ENCODE data around the gene ELFN1.

The ELFN1 gene

GRCh38 chr7:1692515-1693418 lies 22.7 kb downstream of the ELFN1 start:
- DNase-seq (no peak), ATAC-seq (ENCODE audit: insufficient read depth, low read depth) (no peak)
- Histone ChIP-seq H3K4me1 (ENCODE audit: insufficient read depth, low read length) (no peaks in the 10 kb centered on the region), H3K27me3 (ENCODE audit: insufficient read depth, low read length, poor library complexity) (no peaks in the 10 kb centered on the region), H3K9me3 (ENCODE audit: insufficient read depth, low read length, severe bottlenecking) (no peaks in the 10 kb centered on the region), H4K20me1 (ENCODE audit: insufficient read depth, low read length) (peaks cover 37% of the 10 kb centered on the region; the same call in 1 of the 2 replicates), H3K27ac (ENCODE audit: low read length) (no peak overlapping the region), H2AFZ (ENCODE audit: low read depth, low read length) (no peak overlapping the region), H3K36me3 (ENCODE audit: insufficient read depth, low read length) (peaks cover 31% of the 10 kb centered on the region), H3K4me2 (ENCODE audit: insufficient read depth, low read length) (no peak overlapping the region), H3K4me3 (ENCODE audit: low read depth in 1 of 2, low read length in 2 of 2) (no peak overlapping the region), H3K79me2 (ENCODE audit: insufficient read depth, low read length) (peaks cover 8% of the 10 kb centered on the region; the same call in 1 of the 2 replicates), H3K9ac (ENCODE audit: low read depth, low read length) (no peak overlapping the region)
- TF ChIP-seq CTCF (IDR thresholded peaks at IDR 0.05; ENCODE audit: borderline replicate concordance, extremely low read depth, low read length, poor library complexity, severe bottlenecking) = no peak
- no peak for TF ChIP-seq EZH2 (IDR thresholded peaks at IDR 0.05; ENCODE audit: borderline replicate concordance, low read depth, low read length, severe bottlenecking)

- no peaks in the 10 kb centered on the region for H3K9me3 ChIP-seq (ENCODE audit: insufficient read depth, low read length, severe bottlenecking)
- no peak overlapping the region for H3K4me3 ChIP-seq (ENCODE audit: low read depth in 1 of 2, low read length in 2 of 2)
- H3K9ac ChIP-seq (ENCODE audit: low read depth, low read length) = no peak overlapping the region
- H2AFZ ChIP-seq (ENCODE audit: low read depth, low read length) = no peak overlapping the region
- no peaks in the 10 kb centered on the region for H3K4me1 ChIP-seq (ENCODE audit: insufficient read depth, low read length)
- H3K36me3 ChIP-seq (ENCODE audit: insufficient read depth, low read length) = peaks cover 31% of the 10 kb centered on the region
- DNase-seq (no peak), ATAC-seq (ENCODE audit: insufficient read depth, low read depth) (no peak)
- H3K27ac ChIP-seq (ENCODE audit: low read length) = no peak overlapping the region
- H3K27me3 ChIP-seq (ENCODE audit: insufficient read depth, low read length, poor library complexity) = no peaks in the 10 kb centered on the region
- TF ChIP-seq CTCF (IDR thresholded peaks at IDR 0.05; ENCODE audit: borderline replicate concordance, extremely low read depth, low read length, poor library complexity, severe bottlenecking) (no peak), EZH2 (IDR thresholded peaks at IDR 0.05; ENCODE audit: borderline replicate concordance, low read depth, low read length, severe bottlenecking) (no peak)
- peaks cover 8% of the 10 kb centered on the region; the same call in 1 of the 2 replicates for H3K79me2 ChIP-seq (ENCODE audit: insufficient read depth, low read length)
- H4K20me1 ChIP-seq (ENCODE audit: insufficient read depth, low read length) = peaks cover 37% of the 10 kb centered on the region; the same call in 1 of the 2 replicates
- H3K4me2 ChIP-seq (ENCODE audit: insufficient read depth, low read length) = no peak overlapping the region
Measured at GRCh38 chr7:1693419-1693990, 23.4 kb downstream of the ELFN1 start.

GRCh38 chr7:1693991-1694524 lies 24.0 kb downstream of the ELFN1 start:
- Histone ChIP-seq H3K4me1 (ENCODE audit: insufficient read depth, low read length) (no peaks in the 10 kb centered on the region), H3K27me3 (ENCODE audit: insufficient read depth, low read length, poor library complexity) (no peaks in the 10 kb centered on the region), H4K20me1 (ENCODE audit: insufficient read depth, low read length) (peaks cover 37% of the 10 kb centered on the region; the same call in 1 of the 2 replicates), H3K4me3 (ENCODE audit: low read depth in 1 of 2, low read length in 2 of 2) (no peak overlapping the region), H3K27ac (ENCODE audit: low read length) (no peak overlapping the region), H2AFZ (ENCODE audit: low read depth, low read length) (no peak overlapping the region), H3K9me3 (ENCODE audit: insufficient read depth, low read length, severe bottlenecking) (no peaks in the 10 kb centered on the region), H3K9ac (ENCODE audit: low read depth, low read length) (no peak overlapping the region), H3K4me2 (ENCODE audit: insufficient read depth, low read length) (no peak overlapping the region), H3K36me3 (ENCODE audit: insufficient read depth, low read length) (peaks cover 29% of the 10 kb centered on the region), H3K79me2 (ENCODE audit: insufficient read depth, low read length) (peaks cover 8% of the 10 kb centered on the region; the same call in 1 of the 2 replicates)
- DNase-seq (no peak), ATAC-seq (ENCODE audit: insufficient read depth, low read depth) (no peak)
- TF ChIP-seq CTCF (IDR thresholded peaks at IDR 0.05; ENCODE audit: borderline replicate concordance, extremely low read depth, low read length, poor library complexity, severe bottlenecking) (no peak), EZH2 (IDR thresholded peaks at IDR 0.05; ENCODE audit: borderline replicate concordance, low read depth, low read length, severe bottlenecking) (no peak)

All from DND-41 (cell line).